Endothelial cell of umbilical vein (primary cell): Measurements from ENCODE around the gene COPZ2. TPM values are rescaled to one million over a fixed set of nuclear protein-coding genes. Genes with fewer than 3 reads are reported as not detected.

ENCODE experiments used
- BruUV-seq: library from RNA; stranded (reverse); fragments of 400-500 nt; replicated peaks from 2 replicates; lab custom pipeline; 2021; lab: Mats Ljungman, UMichigan
- CTCF ChIA-PET: fragments of 300-600, 350-600 bp; sonication (Branson Sonifier 250); formaldehyde crosslinking; loops from one replicate; lab custom pipeline; 2021; ENCODE audit warnings: antibody characterized with exemption, inconsistent platforms; lab: Charles Lee
- POLR2A ChIA-PET: fragments of 300-600, 350-600 bp; sonication (Branson Sonifier 250); formaldehyde crosslinking; loops from one replicate; lab custom pipeline; 2021; ENCODE audit warnings: antibody characterized with exemption, inconsistent platforms; lab: Charles Lee
- DNase-seq: peaks from one replicate; pipeline ENCODE4 v3.0.0-alpha.2; 2011; ENCODE audit warnings: low read depth, low spot score
- FAIRE-seq: peaks from 2 replicates; lab custom pipeline; 2011; peaks lifted over from hg19 to GRCh38; lab: Jason Lieb, UNC
- H2AFZ ChIP-seq: 2 replicates; pipeline ENCODE4 v1.6.0; 2012; ENCODE audit warnings: low read depth, low read length, control low read depth, inconsistent platforms
- H3K27ac ChIP-seq: 2 replicates; pipeline ENCODE4 v1.5.1; 2011; ENCODE audit warnings: low read depth, mild to moderate bottlenecking, control low read depth, low read length, moderate library complexity; ENCODE audit not compliant: insufficient read depth
- H3K27me3 ChIP-seq, 2 experiments: 2 replicates each; pipeline versions ENCODE4 v1.6.0 to v1.6.1; 2011; ENCODE audit warnings: low read length in 2 of 2, mixed read lengths in 1 of 2; ENCODE audit not compliant: control insufficient read depth in 2 of 2, insufficient read depth in 2 of 2
- H3K36me3 ChIP-seq, 2 experiments: 2 replicates in 1 of 2; 3 replicates in 1 of 2; pipeline ENCODE4 v1.5.1; 2011; ENCODE audit warnings: low read length in 2 of 2, mild to moderate bottlenecking in 1 of 2, moderate library complexity in 1 of 2; ENCODE audit not compliant: control insufficient read depth in 2 of 2, insufficient read depth in 2 of 2; ENCODE audit errors: extremely low read depth in 1 of 2
- H3K4me1 ChIP-seq: 3 replicates; pipeline ENCODE4 v1.5.1; 2011; ENCODE audit warnings: mild to moderate bottlenecking, low read length; ENCODE audit not compliant: control insufficient read depth, insufficient read depth; ENCODE audit errors: extremely low read depth
- H3K4me2 ChIP-seq: 2 replicates; pipeline ENCODE4 v1.6.1; 2011; ENCODE audit warnings: low read length, control low read depth, mixed read lengths; ENCODE audit not compliant: insufficient read depth
- H3K4me3 ChIP-seq, 3 experiments: fragments of 200-600 bp in 1 of 3; sonication (generic), shearing (Covaris generic) in 1 of 3; replicated peaks in 1 of 3; 2 replicates each; pipeline ENCODE4 v1.5.1; 2011 to 2016; ENCODE audit warnings: control low read depth in 3 of 3, low read length in 3 of 3, mild to moderate bottlenecking in 2 of 3, inconsistent platforms in 1 of 3, low read depth in 1 of 3, moderate library complexity in 1 of 3; ENCODE audit not compliant: insufficient read depth in 1 of 3
- H3K79me2 ChIP-seq: 2 replicates; pipeline ENCODE4 v1.6.0; 2012; ENCODE audit warnings: low read length, inconsistent platforms; ENCODE audit not compliant: control insufficient read depth, insufficient read depth
- H3K9ac ChIP-seq: replicated peaks from 2 replicates; pipeline ENCODE3; 2011; ENCODE audit warnings: low read length, control low read depth; ENCODE audit not compliant: insufficient read depth; ENCODE audit errors: extremely low read depth
- H3K9me1 ChIP-seq: replicated peaks from 3 replicates; pipeline ENCODE4 v1.6.0; 2011; ENCODE audit warnings: mild to moderate bottlenecking, low read length; ENCODE audit not compliant: control insufficient read depth, insufficient read depth; ENCODE audit errors: extremely low read depth
- H3K9me3 ChIP-seq: replicated peaks from 2 replicates; pipeline ENCODE4 v1.5.1; 2012; ENCODE audit warnings: low read length, inconsistent platforms; ENCODE audit not compliant: control insufficient read depth, insufficient read depth
- H4K20me1 ChIP-seq: replicated peaks from 2 replicates; pipeline ENCODE3; 2011; ENCODE audit warnings: mild to moderate bottlenecking, low read length; ENCODE audit not compliant: control insufficient read depth, insufficient read depth; ENCODE audit errors: extremely low read depth
- EZH2 ChIP-seq: IDR thresholded peaks from 2 replicates; pipeline ENCODE4 v1.6.1; 2012; ENCODE audit warnings: borderline replicate concordance, low read depth, mild to moderate bottlenecking, moderate library complexity, low read length, inconsistent platforms; ENCODE audit not compliant: severe bottlenecking
- FOS ChIP-seq: IDR thresholded peaks from 2 replicates; pipeline ENCODE4 v1.6.1; 2011; ENCODE audit warnings: mild to moderate bottlenecking, low read length, moderate library complexity, borderline replicate concordance; ENCODE audit not compliant: insufficient read depth
- GATA2 ChIP-seq: IDR thresholded peaks from 2 replicates; pipeline ENCODE4 v1.7.0; 2011; ENCODE audit warnings: low read depth, mild to moderate bottlenecking, moderate library complexity, mixed read lengths, low read length; ENCODE audit not compliant: insufficient read length, insufficient read depth
- JUN ChIP-seq: IDR thresholded peaks from 2 replicates; pipeline ENCODE4 v1.6.1; 2011; ENCODE audit warnings: borderline replicate concordance, low read depth; ENCODE audit not compliant: insufficient read length, insufficient read depth
- MYC ChIP-seq: IDR thresholded peaks from one replicate; pipeline ENCODE4 v1.6.1; 2011; ENCODE audit warnings: mild to moderate bottlenecking, low read depth, low read length
- POLR2A ChIP-seq: IDR thresholded peaks from 2 replicates; pipeline ENCODE4 v1.6.1; 2012; ENCODE audit warnings: low read depth, mild to moderate bottlenecking, control low read depth, low read length
- POLR2AphosphoS5 ChIP-seq: IDR thresholded peaks from 2 replicates; pipeline ENCODE4 v1.6.1; 2012; ENCODE audit warnings: low read depth, mild to moderate bottlenecking, control low read depth, low read length, moderate library complexity; ENCODE audit not compliant: insufficient read depth
- dilution Hi-C: fragments of 300-500 bp; cut with MboI; formaldehyde crosslinking; loops from one replicate; pipeline ENCODE4 v1.15.0; 2019; ENCODE audit warnings: low sequenced_read_pairs; ENCODE audit not compliant: extremely low pct_ligation_motif_present
- intact Hi-C: fragments of 100-400 bp; cut with micrococcal nuclease; formaldehyde crosslinking; loops from one replicate; pipeline ENCODE4 v1.10.0; 2022
- polyA plus RNA-seq, 4 experiments: library from polyadenylated mRNA; depleted of rRNA in 3 of 4; stranded (reverse) in 3 of 4; unstranded in 1 of 4; fragments of >200 nt; gene quantifications; 2 replicates each; pipeline versions ENCODE4 v1.2.1 to v1.2.3, GENCODE V29; 2011 to 2012; ENCODE audit warnings: missing spikeins in 1 of 4
- total RNA-seq: library from RNA; stranded (reverse); gene quantifications from 2 replicates; pipeline ENCODE4 v1.2.3, GENCODE V29; 2021
- TF ChIP-seq, protein P1 (sequence below): IDR thresholded peaks from 2 replicates; pipeline ENCODE4 v1.6.1; 2011; ENCODE audit not compliant: insufficient read depth, insufficient read length
- TF ChIP-seq, protein P2 (sequence below), 2 donors: IDR thresholded peaks; 1 replicate in 1 of 2; 2 replicates in 1 of 2; pipeline ENCODE4 v1.5.1; 2011; ENCODE audit warnings: low read length in 2 of 2, mild to moderate bottlenecking in 2 of 2, moderate library complexity in 2 of 2, control low read depth in 1 of 2, inconsistent platforms in 1 of 2, low read depth in 1 of 2; ENCODE audit not compliant: insufficient read depth in 1 of 2; ENCODE audit errors: extremely low read depth in 1 of 2

COPZ2 gene
- total and polyA plus RNA-seq, 2 donors (not counting 3 experiments of a cell fraction or from before 2014, with no cell fraction given), result 16.3 to 28.1 TPM

GRCh38 chr17:48047113-48047740, 9.6 kb upstream of the COPZ2 start:
- Histone ChIP-seq H3K27ac (peak overlapping the region; percentile 61), H4K20me1 (no peaks in the 10 kb centered on the region), H3K36me3 (peaks cover 0 to 2% of the 10 kb centered on the region in 2 experiments), H2AFZ (peak overlapping the region; percentile 51), H3K9me3 (no peaks in the 10 kb centered on the region), H3K9ac (peak overlapping the region; percentile 59), H3K9me1 (no peaks in the 10 kb centered on the region), H3K4me3 (peak overlapping the region; percentile 2 to 70 (median 52)), H3K4me1 (peaks cover 34% of the 10 kb centered on the region), H3K27me3 (no peaks in the 10 kb centered on the region), H3K79me2 (peaks cover 28% of the 10 kb centered on the region), H3K4me2 (peak overlapping the region; percentile 72)
- CTCF ChIA-PET, result interaction anchor here (0.9 to 6.3 kb wide), 5 partner anchors 11 to 33 kb away, joined by 3 to 64 read pairs (median 23); no protein-coding TSS in a partner anchor
- dilution Hi-C loops (no loop called here), intact Hi-C loops (loop anchor here (5.0 kb wide), 1 partner anchor 195 kb away; no protein-coding TSS in a partner anchor)
- FAIRE-seq, result no peak
- DNase-seq, result no peak
- BruUV-seq, result TSS peak; percentile 63
- POLR2A ChIA-PET, result interaction anchor here (0.6 to 2.0 kb wide), 5 partner anchors 12 to 54 kb away, joined by 4 to 9 read pairs (median 5); partner anchors contain the start of gene CBX1
- TF ChIP-seq POLR2A (no peak), EZH2 (no peak), FOS (no peak), JUN (peak; percentile 2)

DNA sequence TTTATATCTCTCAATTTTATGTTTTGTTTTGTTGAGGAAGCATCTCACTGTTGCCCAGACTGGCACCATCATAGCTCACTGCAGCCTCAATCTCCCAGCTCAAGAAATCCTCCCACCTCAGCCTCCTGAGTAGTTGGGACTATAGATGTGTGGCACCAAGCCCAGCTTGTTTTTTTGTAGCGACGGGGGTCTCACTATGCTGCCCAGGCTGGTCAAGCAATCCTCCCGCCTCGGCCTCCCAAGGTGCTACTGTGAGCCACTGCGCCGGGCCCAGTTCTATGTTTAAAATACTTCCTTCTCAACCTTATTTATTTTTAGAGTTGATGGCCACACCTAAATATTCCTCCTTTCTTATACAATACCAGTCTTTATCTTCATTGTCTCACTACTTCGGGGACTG, 8.7 kb upstream of the COPZ2 start:
- no peak for DNase-seq
- dilution Hi-C loops (no loop called here), intact Hi-C loops (loop anchor here (5.0 kb wide), 1 partner anchor 196 kb away; no protein-coding TSS in a partner anchor)
- H3K4me3 ChIP-seq, result no peak overlapping the region
- no peak overlapping the region for H3K9ac ChIP-seq
- H4K20me1 ChIP-seq, result no peaks in the 10 kb centered on the region
- BruUV-seq, result no TSS peak
- no peaks in the 10 kb centered on the region for H3K27me3 ChIP-seq
- H3K4me1 ChIP-seq, result peaks cover 24% of the 10 kb centered on the region
- FAIRE-seq, result no peak
- peak overlapping the region; percentile 72 for H3K4me2 ChIP-seq
- no peak overlapping the region for H3K27ac ChIP-seq
- H3K79me2 ChIP-seq, result peaks cover 19% of the 10 kb centered on the region
- TF ChIP-seq POLR2AphosphoS5, result no peak
- TF ChIP-seq EZH2, result no peak
- TF ChIP-seq POLR2A, result no peak
- TF ChIP-seq GATA2, result no peak
- TF ChIP-seq FOS, result no peak
- TF ChIP-seq, protein P1, sequence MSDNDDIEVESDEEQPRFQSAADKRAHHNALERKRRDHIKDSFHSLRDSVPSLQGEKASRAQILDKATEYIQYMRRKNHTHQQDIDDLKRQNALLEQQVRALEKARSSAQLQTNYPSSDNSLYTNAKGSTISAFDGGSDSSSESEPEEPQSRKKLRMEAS, result no peak
- TF ChIP-seq, protein P2, sequence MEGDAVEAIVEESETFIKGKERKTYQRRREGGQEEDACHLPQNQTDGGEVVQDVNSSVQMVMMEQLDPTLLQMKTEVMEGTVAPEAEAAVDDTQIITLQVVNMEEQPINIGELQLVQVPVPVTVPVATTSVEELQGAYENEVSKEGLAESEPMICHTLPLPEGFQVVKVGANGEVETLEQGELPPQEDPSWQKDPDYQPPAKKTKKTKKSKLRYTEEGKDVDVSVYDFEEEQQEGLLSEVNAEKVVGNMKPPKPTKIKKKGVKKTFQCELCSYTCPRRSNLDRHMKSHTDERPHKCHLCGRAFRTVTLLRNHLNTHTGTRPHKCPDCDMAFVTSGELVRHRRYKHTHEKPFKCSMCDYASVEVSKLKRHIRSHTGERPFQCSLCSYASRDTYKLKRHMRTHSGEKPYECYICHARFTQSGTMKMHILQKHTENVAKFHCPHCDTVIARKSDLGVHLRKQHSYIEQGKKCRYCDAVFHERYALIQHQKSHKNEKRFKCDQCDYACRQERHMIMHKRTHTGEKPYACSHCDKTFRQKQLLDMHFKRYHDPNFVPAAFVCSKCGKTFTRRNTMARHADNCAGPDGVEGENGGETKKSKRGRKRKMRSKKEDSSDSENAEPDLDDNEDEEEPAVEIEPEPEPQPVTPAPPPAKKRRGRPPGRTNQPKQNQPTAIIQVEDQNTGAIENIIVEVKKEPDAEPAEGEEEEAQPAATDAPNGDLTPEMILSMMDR (IDR thresholded peaks at IDR 0.05; ENCODE audit: extremely low read depth in 1 of 2, insufficient read depth in 1 of 2, low read depth in 1 of 2, low read length in 2 of 2), result no peak
- TF ChIP-seq MYC, result no peak
- no peak for TF ChIP-seq JUN
- no peaks in the 10 kb centered on the region for H3K9me3 ChIP-seq
- H3K36me3 ChIP-seq, result peaks cover 0 to under 1% of the 10 kb centered on the region in 2 experiments
- POLR2A ChIA-PET, result no interaction called here
- H3K9me1 ChIP-seq, result no peaks in the 10 kb centered on the region
- H2AFZ ChIP-seq, result no peak overlapping the region
- CTCF ChIA-PET, result interaction anchor here (1.2 to 6.3 kb wide), 4 partner anchors 10 to 52 kb away, joined by 3 to 64 read pairs (median 18); no protein-coding TSS in a partner anchor
